GM18861 (cell line): ENCODE data around the gene YOD1.

ENCODE experiments used
- ATAC-seq: cut with Tn5 transposase; IDR thresholded peaks from one replicate; pipeline ENCODE4 v1.9.1; 2021; ENCODE audit not compliant: unreplicated experiment

The YOD1 gene

GRCh38 chr1:207051191-207051943, at the start of gene YOD1:
Gene YOD1 (minus strand): TSS chr1:207051208. CDS start chr1:207051030, 178 bp downstream.
- no peak for ATAC-seq

GRCh38 chr1:207097871-207098324, 46.9 kb upstream of the YOD1 start:
- ATAC-seq, result peak; percentile 76

- no peak for ATAC-seq
These were observed 42.9 kb upstream of the YOD1 start for GRCh38 chr1:207093944-207094343.

- no peak for ATAC-seq
These were observed 40.3 kb upstream of the YOD1 start for GRCh38 chr1:207091200-207091908.

- ATAC-seq, result no peak
These were observed 38.8 kb upstream of the YOD1 start for GRCh38 chr1:207089627-207090355.

- ATAC-seq, result no peak
These were observed 38.0 kb upstream of the YOD1 start, which contains the start of gene C4BPB for GRCh38 chr1:207088701-207089626. Gene C4BPB (plus strand): TSS chr1:207088860. CDS start chr1:207089532, 672 bp downstream.

- ATAC-seq, result no peak
These were observed 37.2 kb upstream of the YOD1 start for GRCh38 chr1:207088161-207088560.

GRCh38 chr1:207085887-207086286, 34.9 kb upstream of the YOD1 start:
- ATAC-seq, result no peak

- ATAC-seq, result no peak
These were observed 33.7 kb upstream of the YOD1 start for GRCh38 chr1:207084701-207085180.

- ATAC-seq, result no peak
These were observed 33.2 kb upstream of the YOD1 start for GRCh38 chr1:207084232-207084631.

GRCh38 chr1:207081806-207082205, 30.8 kb upstream of the YOD1 start:
- no peak for ATAC-seq

- ATAC-seq, result no peak
These were observed 30.1 kb upstream of the YOD1 start for GRCh38 chr1:207081088-207081487.

GRCh38 chr1:207079706-207080241, 28.8 kb upstream of the YOD1 start:
- no peak for ATAC-seq

GRCh38 chr1:207078578-207079132, 27.6 kb upstream of the YOD1 start:
- no peak for ATAC-seq

- peak; percentile 57 for ATAC-seq
These were observed 26.7 kb upstream of the YOD1 start for GRCh38 chr1:207077470-207078377.

- no peak for ATAC-seq
These were observed 26.0 kb upstream of the YOD1 start for GRCh38 chr1:207077012-207077411.

GRCh38 chr1:207076181-207076955, 25.4 kb upstream of the YOD1 start:
- no peak for ATAC-seq
